Fibroblast of skin of left biceps (primary cell): ENCODE data around the gene LMX1A.
A peak's percentile ranks its signal among the peaks of the same experiment; 100 is the strongest.

Experiments used
- DNase-seq, 2 experiments: peaks; one replicate each; pipeline ENCODE4 v3.0.0-alpha.2; 2013; ENCODE audit warnings: low read depth in 2 of 2

LMX1A gene

DNA sequence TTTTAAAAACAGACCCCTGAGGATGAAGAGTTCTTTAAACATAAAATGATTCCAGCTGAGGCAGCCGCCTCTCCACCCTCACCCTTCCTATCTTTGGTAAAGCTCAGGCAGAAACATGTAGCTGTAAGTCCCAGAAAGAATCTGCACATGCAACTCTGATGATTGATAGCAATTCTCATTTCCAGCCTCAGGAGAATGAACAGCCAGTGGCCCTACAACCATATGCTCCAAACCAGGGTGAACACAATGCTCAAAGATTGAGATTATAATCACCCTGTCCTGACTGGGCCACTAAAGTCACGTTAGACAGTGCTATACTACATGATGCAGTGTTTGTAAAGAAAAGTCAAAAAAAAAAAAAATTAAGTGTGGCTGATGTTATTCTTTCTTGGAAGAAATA, 80.2 kb downstream of the LMX1A start:
- no peak for DNase-seq

DNA sequence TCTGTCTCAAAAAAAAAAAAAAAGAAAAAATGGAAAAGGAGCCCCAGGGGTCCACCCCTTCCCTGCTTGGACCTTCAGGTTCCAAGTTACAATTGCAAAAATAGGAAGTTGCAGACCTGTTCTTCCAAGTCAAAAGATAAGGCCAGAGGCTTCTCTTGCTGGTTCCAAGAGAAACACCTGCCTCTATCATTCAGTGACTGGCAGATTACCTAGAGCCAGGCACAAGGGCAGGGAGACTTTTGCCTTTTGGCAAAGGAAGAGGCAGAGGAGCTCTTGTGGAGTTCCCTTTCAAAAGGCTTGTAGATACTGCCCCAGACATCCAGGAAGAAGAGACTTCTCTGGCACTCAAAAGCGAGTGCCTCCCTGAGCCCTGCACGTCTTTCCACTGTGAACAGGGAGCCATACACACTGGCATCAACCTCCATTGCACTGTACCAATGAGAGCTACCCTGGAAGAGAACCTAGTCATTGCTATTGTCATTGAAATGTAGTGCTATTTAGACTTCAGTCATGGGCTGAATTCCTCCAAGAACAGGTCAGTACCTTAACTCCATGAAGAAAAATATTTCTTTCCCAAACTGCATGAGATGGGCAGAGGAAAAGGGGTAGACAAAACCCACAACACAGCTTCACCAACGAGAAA, 91.2 kb downstream of the LMX1A start:
- no peak for DNase-seq

DNA sequence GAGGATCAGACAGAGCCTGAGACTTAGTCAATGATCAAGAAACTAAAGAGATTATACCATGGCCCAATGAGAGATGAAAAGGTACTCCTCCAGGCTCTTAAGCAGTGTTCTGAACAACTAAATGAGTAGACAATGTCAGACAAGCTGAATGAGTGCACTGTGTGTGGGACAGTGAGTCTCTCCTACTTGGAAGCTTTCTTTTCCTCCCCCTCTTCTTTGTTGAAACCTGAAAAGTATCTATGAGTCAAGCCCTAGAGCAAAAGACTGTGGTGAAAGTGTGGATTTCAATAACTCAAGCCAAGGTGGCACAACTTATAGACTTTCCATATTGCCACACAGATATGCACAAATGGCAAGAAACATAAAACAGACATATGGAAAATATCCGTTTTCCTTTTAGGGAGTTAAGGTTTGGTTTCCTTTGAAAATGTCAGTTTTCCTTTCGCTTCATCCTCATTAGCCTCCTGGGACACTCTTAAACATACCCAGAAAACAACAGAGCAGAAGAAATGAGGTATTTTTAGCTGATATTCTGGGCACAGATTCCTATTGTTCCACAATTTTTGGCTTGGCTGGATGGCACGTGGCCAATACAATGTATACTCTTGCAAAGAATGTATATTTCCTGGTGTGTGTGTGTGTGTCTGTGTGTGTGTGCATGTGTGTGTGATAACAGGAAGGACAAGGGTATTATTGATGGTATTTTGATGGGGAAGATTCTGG, 96.6 kb downstream of the LMX1A start:
- DNase-seq = no peak

DNA sequence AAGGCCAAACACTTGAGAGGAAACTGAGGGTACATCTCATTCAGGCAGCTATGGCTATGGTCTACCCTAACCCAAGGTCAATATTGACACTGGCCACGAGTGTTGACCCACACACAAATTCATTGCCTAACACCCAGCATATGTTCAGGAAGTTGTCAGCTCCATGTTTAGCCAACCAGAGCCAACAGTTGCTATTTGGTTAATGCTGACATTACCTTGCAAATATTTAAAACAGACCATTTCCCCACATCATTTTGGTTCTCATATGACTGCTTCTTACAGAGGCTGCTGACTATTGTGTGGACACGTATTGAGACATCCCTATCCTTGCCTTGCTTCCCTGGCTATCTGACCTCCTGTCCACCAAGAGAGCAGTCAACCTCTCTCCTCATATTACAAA, 97.3 kb downstream of the LMX1A start:
- DNase-seq = no peak

DNA sequence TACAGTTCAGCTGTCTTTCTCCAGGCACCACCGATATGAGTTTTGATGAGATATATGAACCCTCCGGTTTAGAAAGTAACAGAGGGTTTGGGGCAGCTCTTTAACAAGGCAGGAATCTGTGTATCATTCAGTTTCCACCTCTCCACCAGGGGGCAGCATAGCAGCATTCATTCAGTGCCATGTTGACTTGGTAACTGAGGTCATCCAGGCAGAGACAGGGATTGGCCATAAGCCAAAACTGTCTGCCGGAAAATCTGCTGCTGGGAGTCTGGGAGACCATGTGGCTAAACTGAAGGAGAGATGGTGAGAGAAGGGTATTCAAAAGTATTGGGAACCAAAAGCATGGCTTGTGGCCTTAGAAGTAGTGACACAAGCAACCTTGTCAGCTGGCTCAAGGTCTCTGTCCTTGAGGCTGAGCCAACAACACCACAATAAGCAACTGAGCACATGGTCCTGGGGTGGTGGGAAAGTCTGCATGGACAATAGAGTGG, 98.5 kb downstream of the LMX1A start:
- peak; percentile 8 to 12 for DNase-seq

DNA sequence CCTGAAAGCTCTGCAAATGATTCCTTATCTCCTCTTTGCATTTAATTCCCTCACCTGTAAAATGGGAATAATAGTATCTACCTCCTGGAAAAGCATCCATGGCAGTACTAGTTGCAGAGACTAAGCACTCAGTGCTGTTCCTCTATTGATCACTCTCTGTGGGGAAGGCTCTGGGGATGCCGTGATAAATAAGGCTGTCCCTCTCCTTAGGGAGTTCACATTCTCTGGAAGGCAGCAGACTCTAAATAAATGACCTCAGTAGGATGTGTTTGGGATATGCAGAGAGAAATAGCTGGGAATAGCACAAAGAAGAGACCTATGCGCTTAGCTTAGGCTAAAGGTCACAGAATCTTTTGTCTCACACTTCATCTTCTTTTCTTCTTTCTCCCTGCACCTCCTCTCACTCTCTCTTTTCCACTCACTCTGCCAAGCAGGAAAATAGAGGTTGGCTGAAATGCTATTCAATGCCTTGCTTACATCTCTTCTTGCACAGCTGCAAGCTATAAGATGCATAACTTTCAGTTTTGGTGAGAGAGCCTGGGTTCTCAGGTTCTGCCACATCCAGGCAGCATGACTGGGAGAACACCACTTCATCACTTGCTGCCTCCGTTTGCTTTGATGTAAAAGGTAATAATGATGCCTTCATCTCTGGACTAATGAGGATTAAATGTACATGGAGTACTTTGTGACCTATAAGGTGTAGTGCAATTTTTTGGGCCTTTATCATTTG, 101.5 kb downstream of the LMX1A start:
- no peak for DNase-seq

DNA sequence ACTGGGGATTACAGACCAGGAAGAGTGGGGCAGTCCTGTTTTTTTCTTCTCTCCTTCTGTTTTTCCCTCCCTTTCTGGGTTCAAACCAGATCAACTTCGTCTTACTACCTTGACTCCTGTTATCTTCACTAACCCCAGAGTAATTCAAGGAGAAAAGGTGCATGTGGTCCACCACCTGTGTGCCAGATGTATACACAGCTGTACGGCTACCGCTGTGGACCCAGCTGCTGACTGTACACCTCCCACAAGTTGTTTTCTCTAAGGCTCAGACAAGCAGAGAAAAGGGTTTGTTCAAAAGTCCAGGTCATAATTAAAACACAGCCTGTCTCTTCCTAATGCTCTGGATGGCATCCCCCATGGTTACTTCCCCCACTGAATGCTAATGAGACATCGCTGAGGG, 102.1 kb downstream of the LMX1A start:
- no peak for DNase-seq

DNA sequence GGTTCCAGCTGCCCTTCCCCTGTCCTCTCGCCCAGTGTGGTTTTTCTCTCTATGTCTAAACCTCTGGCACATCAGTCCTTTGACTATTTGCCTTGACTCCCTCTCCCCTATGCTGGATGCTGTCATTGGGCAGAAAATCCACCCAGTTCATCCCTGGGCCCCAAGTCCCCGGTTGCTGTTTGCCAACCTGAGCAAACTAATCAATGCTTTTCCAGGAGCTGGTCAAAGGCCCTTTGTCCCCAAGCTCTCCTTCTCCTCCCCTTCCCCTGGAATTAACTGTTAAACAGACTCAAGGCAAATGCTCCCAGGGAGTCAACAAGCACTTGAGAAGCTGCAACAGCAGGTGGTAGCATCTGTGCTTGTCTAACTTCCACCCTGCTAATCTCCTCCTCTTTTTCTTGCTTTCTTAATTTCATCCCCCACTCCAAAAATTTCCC, 102.7 kb downstream of the LMX1A start:
- DNase-seq = no peak

DNA sequence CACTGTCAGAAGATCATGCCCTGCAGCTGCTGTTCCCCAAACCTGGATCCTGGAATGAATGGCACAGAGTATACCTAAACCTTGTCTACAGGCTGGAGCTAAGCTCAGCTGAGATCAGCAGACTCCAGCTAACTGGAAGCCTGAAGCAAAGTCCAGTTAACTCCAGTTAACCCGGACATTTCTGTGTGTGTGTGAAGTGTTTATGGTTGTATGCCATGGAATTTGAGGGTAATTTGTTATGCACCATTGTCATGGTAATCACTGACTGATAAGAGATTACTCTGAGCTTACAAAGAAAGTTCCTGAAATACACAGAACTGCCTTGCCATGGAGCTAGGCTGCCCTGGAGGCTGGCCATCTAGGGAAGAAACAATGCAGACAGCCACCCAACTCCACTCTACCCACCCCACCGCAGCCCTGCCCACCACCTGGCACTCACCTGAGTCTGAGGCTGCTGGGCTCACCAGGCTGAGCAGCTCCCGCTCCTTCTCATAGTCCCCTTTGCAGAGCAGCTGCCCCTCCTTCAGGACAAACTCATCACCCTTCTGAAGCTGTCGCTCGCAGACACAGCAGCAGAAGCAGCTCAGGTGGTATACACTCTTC, 107.4 kb downstream of the LMX1A start:
- DNase-seq = no peak

DNA sequence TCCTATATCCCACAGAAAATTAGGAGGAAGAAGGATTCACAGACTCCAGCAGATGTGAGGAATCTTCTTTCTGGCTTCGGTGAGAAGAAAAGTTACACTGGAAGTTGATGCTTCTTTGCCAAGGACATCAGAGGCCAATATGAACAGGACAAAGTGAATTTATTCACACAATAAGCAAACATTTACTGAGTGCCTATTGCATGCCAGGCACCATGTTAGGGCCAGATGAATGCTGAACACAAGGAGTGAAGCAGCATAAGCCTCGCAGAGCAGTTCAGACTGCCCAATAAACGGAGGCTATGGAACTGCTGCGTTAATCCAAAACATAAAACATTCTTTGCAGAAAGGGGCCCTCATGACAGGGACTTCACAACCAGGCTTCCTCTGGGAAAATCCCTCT, 114.6 kb downstream of the LMX1A start:
- no peak for DNase-seq

DNA sequence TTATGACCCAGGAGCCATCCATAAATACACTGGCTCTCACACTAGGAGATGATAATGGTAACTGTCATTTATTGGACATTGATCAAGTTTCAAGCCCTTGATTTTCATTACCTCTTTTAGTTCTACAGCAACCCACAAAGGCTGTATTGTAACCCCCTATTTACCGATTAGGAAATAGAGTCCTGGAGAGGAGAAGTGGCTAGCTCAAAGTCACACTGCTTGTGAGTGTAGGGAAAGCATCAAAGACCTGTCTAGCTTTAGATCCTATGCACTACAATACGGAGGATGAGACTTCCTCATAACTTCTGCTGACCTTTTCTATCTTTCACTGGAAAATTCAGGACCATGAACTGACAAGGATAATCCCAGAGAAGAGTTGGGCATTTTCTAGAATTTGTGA, 115.2 kb downstream of the LMX1A start:
- DNase-seq = no peak

DNA sequence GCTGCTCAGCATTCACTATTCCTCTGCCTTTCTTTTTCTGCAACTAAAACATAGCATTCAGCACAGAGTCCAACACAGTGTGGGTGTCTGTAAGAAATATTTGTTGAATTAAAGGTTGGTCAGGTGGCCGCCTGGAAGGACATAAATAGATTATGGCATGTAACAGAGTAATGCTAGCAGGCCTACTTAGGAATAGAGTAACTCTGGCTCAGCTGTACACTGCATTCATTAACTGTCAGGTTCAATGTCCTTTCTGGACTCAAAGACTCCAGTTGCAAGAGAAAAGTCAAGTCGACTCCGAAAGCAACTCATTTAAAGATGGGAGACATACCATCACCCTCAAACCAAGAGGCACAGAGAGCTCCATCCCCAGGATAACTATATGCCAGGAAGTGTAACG, 116.0 kb downstream of the LMX1A start:
- no peak for DNase-seq

DNA sequence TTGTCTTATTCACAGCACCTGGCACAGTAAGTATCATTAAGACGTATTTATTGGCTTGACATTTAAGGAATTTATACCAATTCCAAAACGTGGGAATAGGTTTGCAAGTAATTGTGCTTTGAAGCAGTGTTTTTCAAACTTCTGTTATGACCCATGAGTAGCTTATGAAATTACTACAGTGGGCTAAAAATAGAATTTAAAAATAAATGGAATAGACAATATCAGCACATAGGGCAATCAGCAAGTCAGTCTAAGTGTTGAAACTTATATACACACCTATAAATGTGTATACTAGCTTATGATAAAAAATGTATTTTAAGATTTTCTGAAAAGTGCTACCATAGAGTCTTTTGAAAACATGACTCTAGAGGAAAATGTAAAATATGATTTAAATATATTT, 116.6 kb downstream of the LMX1A start:
- DNase-seq = no peak

DNA sequence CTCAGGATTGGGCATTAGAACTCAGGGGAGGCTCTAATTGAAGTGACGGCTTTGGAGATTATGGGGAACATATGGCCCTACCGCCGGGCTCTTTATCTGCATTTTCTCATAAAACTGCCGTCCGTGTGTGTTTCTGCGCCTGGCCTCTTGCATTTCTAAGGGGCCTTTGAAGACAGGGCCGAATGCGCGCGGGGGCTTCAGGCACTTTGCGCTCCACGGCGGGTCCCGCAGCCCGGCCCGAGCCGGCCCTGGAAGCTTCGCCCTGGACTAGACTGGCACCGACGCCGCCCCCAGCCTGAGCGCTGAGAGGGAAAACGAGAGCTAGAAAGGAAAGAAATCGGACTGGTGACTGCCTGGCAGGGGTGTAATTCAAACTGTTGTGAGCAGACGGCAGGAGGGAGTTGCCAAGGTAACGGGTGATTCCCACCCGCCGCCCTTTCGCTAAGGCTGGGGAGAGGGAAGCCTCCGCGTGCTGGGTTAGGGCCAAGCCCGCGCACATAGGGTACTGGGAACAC, 120.7 kb downstream of the LMX1A start:
- DNase-seq = no peak

DNA sequence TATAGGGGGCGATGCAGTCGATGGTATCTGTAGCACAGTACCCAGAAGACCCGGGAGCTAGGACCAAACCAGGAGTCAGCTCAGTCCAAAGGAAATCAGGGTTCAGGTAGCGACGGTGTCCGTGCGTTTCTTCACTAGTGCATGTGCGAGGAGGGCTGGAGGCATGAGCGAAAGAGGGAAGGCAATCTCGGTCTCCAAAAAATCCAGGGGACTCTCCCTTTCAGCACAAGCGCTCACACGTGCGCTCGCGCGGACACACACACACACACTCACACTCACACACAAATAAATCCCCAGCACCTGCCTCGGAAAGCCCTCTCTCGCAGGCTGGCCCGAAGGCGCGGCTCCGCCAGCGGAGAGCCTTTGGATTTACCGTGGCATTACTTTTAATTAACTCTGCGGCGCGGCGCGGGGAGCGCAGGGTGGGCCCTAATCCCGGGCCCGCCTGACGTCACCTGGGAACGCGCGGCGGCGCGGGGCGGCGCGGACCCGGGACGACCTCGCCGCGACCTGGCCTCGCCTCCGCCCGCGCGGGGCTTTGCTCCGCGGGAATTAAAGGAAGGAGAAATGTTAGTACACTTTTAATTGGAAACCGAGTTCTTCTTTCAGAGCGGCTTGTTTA, 121.2 kb downstream of the LMX1A start:
- DNase-seq = no peak

DNA sequence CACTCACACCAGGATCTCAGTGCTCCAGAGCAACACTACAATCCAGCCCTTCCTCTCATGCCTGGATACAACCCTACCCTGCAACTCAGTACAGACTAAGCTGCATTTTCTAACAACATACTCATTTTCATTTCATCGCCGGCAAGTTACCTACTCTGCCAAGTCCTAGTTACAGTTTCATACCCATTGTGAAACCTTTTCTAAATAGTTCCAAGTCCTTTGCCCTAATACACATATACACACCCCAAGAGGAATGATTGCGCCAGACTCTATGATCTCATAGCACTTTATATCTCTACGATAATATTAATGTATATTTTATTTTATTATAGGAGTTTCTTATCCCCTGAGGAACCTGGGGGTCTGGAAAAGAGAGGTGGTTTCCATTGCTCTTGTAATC, 122.4 kb downstream of the LMX1A start:
- DNase-seq = no peak

DNA sequence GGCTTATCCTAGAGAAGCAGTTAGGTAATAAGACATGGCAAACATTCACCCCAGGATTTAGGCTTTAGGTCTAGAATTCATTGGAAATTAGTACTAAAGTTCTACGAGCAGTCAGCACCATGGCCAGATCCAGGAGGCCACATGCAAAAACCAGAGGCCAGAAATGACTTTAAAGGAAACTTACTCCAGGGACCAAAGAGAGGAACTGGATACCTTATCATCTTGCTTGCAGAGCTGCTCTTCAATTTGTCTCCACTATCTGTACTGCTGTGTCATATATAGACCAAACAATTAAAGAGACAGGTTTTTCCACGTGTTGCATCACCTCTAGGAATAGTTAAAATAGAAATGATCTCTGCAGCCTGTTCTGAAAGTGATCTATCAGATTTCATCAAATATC, 127.8 kb downstream of the LMX1A start:
- no peak for DNase-seq

DNA sequence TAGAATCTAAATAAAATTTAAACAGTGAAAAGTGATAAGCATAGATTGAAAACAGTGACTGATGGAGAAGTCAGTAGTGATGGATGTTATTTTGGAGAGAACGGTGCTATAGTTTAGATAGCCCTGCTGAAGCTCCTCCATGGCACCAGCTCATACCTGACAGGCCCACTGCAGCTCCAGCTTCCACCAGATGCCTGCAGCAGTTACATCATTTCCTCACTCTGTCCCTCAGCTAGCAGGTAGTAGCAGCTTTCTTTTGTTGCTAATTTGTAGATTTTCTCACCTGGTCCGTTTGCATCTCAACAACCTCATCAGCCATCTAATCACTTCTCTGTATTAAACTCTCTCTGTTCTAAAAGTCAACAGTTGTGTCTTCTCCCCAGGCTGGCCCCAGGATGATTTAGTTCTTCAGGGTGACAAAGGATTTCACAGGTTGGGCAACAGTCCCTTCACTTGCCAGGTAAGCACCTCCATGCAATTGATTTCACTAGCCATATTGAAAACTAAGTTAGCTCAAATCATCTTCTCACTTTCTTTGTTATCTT, 128.3 kb downstream of the LMX1A start:
- no peak for DNase-seq

DNA sequence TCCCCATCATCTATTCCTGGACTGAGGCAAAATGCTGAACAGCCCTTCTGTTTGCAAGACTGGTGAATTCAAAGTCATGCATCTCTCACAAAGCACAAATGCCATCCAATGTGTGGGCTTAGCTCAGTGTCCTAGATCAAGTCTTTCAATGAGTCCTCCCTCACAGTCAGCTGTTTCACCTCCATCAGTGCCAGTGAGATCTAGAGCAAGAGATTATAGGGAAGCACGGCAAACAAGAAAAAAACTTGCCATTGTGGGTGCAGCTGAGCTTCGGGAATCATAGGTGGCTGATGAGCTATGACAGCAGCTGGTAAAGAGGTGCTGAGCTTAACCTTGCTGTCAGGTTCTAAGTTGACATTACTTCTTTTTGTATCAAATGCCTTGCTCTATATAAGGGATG, 130.2 kb downstream of the LMX1A start:
- DNase-seq = no peak

DNA sequence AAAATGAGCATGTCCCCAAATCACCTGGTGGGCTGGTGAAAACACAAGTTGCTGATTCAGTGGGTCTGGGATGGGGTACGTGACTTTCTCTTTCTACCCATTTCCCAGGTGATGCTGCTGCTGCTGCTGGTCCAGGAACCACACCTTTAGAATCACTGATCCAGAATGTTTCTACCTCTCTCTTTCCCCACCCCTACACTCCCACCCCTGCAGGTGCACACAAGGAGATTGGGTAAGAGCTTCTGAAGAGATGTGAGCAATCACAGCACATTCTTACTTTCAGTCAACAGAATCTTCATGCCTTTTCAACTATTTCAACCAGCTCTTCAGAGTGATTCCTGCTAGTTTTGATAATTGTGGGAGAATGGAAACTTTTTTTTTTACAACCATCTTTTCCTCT, 130.9 kb downstream of the LMX1A start:
- DNase-seq = no peak

DNA sequence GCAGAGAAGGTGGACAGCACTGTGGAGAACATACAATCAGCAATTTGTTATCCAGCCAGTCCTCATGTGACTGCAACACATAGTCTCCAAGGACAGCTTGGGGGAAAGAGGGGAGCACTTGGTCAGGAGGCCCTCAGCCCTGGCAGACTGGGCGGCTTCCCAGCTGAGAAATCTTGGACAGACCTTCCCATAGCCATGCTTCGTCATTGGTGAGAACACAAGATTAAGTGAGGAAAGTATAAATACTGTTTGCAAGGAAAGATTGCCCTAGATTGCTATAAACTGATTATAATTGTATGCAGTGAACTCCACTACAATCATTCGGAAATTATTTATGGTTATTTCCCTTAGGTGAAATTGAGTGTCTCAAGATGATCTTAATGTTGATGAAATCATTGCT, 131.5 kb downstream of the LMX1A start:
- no peak for DNase-seq

DNA sequence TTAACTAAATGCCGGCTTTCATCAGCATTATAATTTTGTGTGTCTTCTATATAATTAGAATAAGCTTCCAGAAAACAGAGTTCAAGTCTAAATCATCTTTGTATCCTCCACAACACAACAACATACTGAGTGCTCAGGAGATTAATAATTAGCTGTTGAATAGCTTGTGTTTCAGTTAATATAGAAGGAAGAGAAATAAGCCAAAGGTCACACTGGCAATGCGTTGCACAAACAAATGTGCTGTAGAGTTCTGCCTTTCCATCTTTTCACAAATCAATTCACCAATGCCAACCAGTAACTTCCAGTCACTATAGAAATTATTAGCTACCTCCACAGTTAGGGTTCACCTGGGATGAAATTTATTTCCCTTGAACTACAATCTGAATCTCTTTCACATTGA, 132.0 kb downstream of the LMX1A start:
- DNase-seq = no peak
